NCI-H128 (cell line): Measurements from ENCODE around the gene LRPAP1.

Source experiments
- DNase-seq: peaks from one replicate; lab custom pipeline; 2025; ENCODE audit not compliant: unreplicated experiment; lab: John Stamatoyannopoulos, UW

Gene LRPAP1

GRCh38 chr4:3532751-3533422, 665 bp upstream of the LRPAP1 start:
- DNase-seq = no peak

GRCh38 chr4:3531318-3531878, 824 bp downstream of the LRPAP1 start:
- no peak for DNase-seq

- no peak for DNase-seq
Measured at GRCh38 chr4:3530663-3531254, 1.5 kb downstream of the LRPAP1 start.

DNA sequence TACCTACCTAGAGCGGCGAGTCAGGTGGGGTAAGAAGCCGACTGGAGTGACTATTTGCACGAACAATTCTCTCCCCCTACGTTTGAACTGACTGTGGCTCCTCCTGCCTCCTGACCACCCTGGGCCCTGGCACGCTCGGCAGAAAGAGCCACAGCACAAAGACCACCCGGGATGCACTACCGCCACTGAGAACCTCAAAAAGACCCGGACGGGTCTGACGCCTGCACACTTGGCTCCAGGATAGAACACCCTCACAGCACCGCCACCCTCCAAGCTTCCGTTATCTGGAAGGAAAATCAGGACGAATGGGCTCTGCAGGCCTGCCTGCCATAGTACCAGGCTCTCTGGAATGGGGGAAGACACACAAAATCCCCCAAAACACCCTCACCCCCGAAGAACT, 2.2 kb downstream of the LRPAP1 start:
- DNase-seq = no peak

GRCh38 chr4:3529363-3529762, 2.9 kb downstream of the LRPAP1 start:
- DNase-seq = no peak

- no peak for DNase-seq
Measured at GRCh38 chr4:3527914-3528876, 4.0 kb downstream of the LRPAP1 start.

DNA sequence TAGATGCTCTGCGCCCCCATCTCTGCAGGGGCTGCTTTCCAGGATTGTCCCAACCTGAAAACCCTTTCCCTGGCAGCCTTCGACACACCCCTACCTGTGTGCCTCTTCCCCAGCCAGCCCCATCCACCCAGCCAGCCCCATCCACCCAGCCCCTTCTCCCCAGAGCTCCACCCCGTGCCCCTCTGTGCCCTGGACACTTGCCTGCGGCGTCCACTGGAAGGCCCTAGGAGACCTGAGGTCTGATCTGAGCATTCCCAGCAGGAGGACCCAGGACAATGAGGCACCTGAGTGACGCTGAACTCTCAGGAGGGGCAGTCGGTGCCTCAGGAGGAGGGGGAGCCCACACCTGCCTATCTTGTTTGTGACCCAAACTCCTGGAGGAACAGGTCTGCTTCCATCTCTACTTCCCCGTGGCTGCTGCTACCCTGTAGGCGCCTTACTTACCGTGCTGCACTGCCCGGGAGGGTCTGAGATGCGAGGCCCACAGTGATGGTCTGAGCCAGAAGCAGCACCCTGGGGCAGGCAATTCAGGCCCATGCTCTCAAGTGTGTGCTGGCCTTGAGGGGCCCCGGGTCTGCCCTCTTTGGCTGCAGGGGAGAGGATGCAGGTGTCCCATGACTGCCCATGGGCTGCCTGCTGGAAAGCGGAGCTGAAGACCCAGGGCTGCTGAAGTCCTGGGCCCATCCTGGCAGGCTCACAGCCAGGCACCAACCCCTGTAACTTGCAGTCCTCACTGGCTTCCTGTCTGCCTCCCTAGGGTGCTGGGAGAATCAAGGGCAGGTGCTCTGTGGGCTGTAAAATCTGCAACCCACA, 4.9 kb downstream of the LRPAP1 start:
- DNase-seq = no peak

DNA sequence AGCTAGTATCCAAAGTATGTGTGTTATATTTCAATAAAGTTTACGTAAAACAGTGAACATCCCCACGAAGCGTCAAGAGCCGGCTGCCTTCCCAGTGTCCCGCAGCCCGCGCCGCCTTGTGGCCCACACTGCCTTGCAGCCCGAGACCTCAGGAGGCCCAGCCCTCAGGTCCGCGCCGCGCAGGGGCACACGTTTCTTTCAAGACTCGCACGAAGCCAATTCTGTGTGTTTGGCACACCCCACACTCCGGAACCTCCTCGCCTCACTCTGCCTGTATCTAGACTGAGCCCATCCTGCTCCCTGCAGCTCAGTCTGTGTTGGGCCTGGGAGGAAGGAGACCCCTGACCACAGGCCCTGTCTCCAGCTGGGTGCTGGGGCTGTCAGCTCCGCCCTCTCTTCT, 5.8 kb downstream of the LRPAP1 start:
- DNase-seq = no peak

- no peak for DNase-seq
Measured at GRCh38 chr4:3525532-3526430, 6.4 kb downstream of the LRPAP1 start.

DNA sequence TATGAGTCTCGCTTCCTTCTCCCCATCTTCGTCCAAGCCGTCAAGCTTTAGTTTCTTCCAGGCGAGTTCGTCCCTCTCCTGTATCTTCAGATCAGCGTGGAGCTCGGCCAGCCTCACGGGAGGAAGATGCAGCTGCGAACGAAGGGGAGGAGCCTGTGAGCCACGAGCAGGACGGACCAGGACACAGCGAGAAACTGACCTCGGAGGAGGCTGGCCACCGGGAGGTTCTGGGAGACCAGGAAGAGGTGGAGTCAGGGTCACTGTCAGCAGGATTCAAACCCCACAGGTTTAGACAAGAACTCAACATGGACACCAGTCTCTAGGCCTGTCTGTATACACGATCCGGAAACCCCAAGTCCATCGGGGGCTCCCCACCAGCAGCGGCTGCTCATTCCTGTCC, 7.3 kb downstream of the LRPAP1 start:
- DNase-seq = no peak

GRCh38 chr4:3524349-3524748, 7.9 kb downstream of the LRPAP1 start:
- DNase-seq = no peak

- no peak for DNase-seq
Measured at GRCh38 chr4:3523628-3524221, 8.5 kb downstream of the LRPAP1 start.

- no peak for DNase-seq
Measured at GRCh38 chr4:3523146-3523627, 9.0 kb downstream of the LRPAP1 start.

- no peak for DNase-seq
Measured at GRCh38 chr4:3522651-3523050, 9.6 kb downstream of the LRPAP1 start.

DNA sequence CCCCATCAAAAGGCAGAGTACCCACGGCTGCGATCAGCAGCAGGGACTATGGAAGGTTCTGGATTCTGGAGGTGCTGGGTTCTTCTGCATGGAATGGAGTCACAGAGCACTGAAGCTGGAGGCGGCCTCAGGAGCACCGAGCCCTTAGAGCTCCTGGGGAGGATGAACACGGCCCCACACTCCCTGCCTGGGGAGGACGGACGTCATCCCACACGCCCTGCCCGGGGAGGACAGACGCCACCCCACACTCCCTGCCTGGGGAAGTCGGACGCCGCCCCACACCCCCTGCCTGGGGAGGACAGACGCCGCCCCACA, 9.9 kb downstream of the LRPAP1 start:
- no peak for DNase-seq

GRCh38 chr4:3521621-3522325, 10.4 kb downstream of the LRPAP1 start:
- no peak for DNase-seq

DNA sequence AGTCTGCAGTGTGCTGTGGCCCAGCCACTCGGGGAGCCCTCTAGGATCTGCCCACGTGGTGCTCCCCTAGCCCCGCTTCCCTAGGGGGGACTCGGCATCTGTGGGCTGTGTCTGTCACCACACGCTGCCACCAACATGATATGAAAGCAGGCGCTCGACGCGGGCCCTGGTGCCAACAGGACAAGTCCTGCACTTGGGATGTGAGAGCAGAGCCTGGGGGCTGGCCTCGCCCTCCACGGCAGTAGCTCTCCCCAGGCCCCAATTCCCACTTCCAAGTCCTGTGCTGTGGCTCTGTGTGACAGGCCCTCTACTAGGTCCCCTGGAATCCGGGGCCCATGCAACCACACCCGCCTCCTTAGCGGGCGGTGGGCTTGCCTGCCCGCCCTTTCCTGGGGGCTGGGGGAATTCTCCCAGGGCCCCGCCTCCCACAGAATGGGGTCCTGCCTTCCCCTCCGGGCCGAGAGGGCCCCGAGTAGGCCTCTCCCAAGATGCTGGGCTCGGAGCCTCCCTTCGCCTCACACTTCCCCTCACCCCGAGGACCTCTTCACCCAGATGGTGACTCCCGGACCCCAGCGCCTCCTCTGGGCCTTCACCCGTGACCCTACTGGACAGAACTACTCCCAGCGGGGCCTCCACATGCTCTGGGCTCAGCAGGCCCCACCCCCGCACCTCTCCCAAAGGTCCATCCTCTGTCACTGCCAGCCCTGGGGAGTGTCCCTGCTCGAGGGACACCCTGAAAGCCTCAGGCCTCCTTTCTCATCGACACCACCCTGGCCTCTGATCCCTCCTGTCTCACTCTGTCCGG, 11.2 kb downstream of the LRPAP1 start:
- no peak for DNase-seq

GRCh38 chr4:3520276-3520675, 11.9 kb downstream of the LRPAP1 start:
- DNase-seq = no peak
